ENCODE measurements around the gene VPS39.

DNA sequence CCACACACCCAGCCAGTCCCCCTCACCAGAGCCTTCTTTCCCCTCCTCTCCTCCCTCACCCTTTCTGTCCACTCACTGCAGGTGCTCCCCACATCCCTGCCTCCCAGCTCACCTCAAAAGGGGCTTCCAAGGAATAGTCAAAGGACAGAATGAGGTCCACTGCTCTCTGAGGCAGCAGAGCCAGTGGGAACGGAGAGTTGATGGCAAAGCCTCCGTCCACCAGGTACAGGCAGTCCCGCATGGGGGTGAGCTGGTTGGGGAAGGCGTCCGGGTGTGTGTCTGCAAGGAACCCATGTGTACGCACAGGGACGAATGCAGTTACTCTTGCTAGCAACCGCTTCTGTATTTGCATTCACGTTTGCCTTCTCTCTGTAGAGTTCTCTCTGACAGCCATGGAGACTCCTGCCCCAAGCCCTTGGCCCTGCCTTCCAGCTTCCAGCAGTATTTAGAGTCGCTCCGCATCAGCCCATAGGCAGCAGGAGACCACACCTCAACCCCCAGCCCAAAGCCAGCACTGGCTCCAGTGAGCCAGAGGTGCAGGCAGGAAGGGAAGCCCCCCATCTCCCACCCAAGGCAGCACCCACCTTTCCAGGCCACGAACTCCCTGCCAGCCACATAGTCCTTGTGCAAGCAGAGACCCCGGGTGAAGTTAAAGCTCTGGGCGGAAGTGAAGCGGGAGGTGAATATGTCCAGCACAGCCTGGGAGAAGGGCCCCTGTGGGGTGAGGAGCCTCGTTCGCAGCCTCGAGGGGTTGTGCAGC is 64.1 kb downstream of the VPS39 start:
- TF ChIP-seq POLR2A (IDR thresholded peaks at IDR 0.05; ENCODE audit: low read length) (no peak), JUN (IDR thresholded peaks at IDR 0.05) (no peak), RCOR1 (IDR thresholded peaks at IDR 0.05; ENCODE audit: low read depth, low read length) (no peak)
- TF ChIP-seq, protein P1, sequence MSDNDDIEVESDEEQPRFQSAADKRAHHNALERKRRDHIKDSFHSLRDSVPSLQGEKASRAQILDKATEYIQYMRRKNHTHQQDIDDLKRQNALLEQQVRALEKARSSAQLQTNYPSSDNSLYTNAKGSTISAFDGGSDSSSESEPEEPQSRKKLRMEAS (IDR thresholded peaks at IDR 0.05), result no peak
